Activated B cell treated with CpG ODN at 0.5 μM for 24 hours (primary cell): ENCODE results near the gene MLPH. TPM values are rescaled to one million over a fixed set of nuclear protein-coding genes. Genes with fewer than 3 reads are reported as not detected.

Experiments
- ATAC-seq: fragments of 200-7000 bp; cut with Tn5 transposase; one replicate; pipeline ENCODE4 v1.10.0; 2021; ENCODE audit warnings: low read depth, mild to moderate bottlenecking, moderate library complexity
- CTCF ChIA-PET: fragments of 350-600 bp; sonication (Branson Sonifier 250); formaldehyde crosslinking; loops from one replicate; lab custom pipeline; 2021; ENCODE audit warnings: antibody characterized with exemption; lab: Charles Lee
- POLR2A ChIA-PET: fragments of 350-600 bp; sonication (Branson Sonifier 250); formaldehyde crosslinking; loops from one replicate; lab custom pipeline; 2021; ENCODE audit warnings: antibody characterized with exemption; lab: Charles Lee
- DNase-seq: peaks from one replicate; pipeline ENCODE4 v3.0.0; 2022
- H3K27ac Mint-ChIP-seq: one replicate; pipeline ENCODE4 v1.8.0; 2020; ENCODE audit warnings: mixed read lengths
- H3K27me3 Mint-ChIP-seq: one replicate; pipeline ENCODE4 v1.8.0; 2021; ENCODE audit warnings: mixed read lengths
- H3K36me3 Mint-ChIP-seq: one replicate; pipeline ENCODE4 v1.8.0; 2021; ENCODE audit warnings: low read depth, mixed read lengths
- H3K4me1 Mint-ChIP-seq: one replicate; pipeline ENCODE4 v1.8.0; 2021; ENCODE audit warnings: mixed read lengths
- H3K4me3 Mint-ChIP-seq: one replicate; pipeline ENCODE4 v1.8.0; 2020; ENCODE audit warnings: mild to moderate bottlenecking, mixed read lengths
- H3K9me3 Mint-ChIP-seq: one replicate; pipeline ENCODE4 v1.8.0; 2020; ENCODE audit warnings: mixed read lengths
- intact Hi-C: fragments of 100-400 bp; cut with micrococcal nuclease; formaldehyde crosslinking; loops from one replicate; pipeline ENCODE4 v1.15.1; 2024
- total RNA-seq: library from RNA; stranded (reverse); gene quantifications from 2 replicates; pipeline ENCODE4 v1.2.3, GENCODE V29; 2022
- TF ChIP-seq, protein P1 (sequence below): fragments of 200-600 bp; IDR thresholded peaks from one replicate; pipeline ENCODE4 v1.8.0; 2022; ENCODE audit warnings: antibody characterized with exemption, mild to moderate bottlenecking

Gene MLPH
- total RNA-seq, 1 donor from 2014 or later: not detected

DNA sequence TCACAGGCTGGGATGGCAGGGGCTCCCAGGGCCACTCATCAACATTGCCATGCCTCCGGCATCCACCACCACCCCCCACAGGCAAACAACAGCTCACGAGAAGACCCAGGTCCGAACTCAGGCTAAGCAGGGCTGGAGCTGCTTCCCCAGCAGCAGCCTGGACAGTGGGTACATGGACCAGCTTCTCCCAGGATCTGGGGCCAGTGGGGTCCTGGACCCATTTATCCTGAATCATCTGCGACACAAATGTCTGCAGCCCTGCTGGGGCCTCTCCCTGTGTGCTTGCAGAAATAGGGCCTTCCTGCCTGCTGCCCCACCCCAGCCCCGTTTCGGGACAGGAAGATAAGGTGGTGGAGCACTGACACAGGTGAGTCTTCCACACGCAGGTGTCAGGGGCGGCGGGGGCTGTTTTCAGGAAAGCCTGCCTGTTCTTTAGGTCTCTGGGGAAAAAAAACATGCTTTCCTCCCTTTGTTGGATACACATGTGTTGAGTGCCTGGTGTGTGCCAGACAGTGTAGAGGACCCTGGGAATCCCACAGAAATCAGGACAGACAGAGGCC is 83.8 kb downstream of the MLPH start:
- H3K9me3 Mint-ChIP-seq: peaks cover 3% of the 10 kb centered on the region
- intact Hi-C loops: no loop called here
- no peak overlapping the region for H3K27ac Mint-ChIP-seq
- ATAC-seq: no peak
- H3K4me3 Mint-ChIP-seq: no peak overlapping the region
- ChIA-PET CTCF (interaction anchor here (1.3 to 5.6 kb wide), 6 partner anchors 10 to 173 kb away, joined by 3 to 119 read pairs (median 10); no protein-coding TSS in a partner anchor), POLR2A (interaction anchor here (1.0 kb wide), 1 partner anchor 174 kb away, joined by 3 read pairs; no protein-coding TSS in a partner anchor)
- H3K27me3 Mint-ChIP-seq: peaks cover 9% of the 10 kb centered on the region
- DNase-seq: no peak
- TF ChIP-seq, protein P1, sequence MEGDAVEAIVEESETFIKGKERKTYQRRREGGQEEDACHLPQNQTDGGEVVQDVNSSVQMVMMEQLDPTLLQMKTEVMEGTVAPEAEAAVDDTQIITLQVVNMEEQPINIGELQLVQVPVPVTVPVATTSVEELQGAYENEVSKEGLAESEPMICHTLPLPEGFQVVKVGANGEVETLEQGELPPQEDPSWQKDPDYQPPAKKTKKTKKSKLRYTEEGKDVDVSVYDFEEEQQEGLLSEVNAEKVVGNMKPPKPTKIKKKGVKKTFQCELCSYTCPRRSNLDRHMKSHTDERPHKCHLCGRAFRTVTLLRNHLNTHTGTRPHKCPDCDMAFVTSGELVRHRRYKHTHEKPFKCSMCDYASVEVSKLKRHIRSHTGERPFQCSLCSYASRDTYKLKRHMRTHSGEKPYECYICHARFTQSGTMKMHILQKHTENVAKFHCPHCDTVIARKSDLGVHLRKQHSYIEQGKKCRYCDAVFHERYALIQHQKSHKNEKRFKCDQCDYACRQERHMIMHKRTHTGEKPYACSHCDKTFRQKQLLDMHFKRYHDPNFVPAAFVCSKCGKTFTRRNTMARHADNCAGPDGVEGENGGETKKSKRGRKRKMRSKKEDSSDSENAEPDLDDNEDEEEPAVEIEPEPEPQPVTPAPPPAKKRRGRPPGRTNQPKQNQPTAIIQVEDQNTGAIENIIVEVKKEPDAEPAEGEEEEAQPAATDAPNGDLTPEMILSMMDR: no peak
- H3K36me3 Mint-ChIP-seq: no peaks in the 10 kb centered on the region
- no peaks in the 10 kb centered on the region for H3K4me1 Mint-ChIP-seq

DNA sequence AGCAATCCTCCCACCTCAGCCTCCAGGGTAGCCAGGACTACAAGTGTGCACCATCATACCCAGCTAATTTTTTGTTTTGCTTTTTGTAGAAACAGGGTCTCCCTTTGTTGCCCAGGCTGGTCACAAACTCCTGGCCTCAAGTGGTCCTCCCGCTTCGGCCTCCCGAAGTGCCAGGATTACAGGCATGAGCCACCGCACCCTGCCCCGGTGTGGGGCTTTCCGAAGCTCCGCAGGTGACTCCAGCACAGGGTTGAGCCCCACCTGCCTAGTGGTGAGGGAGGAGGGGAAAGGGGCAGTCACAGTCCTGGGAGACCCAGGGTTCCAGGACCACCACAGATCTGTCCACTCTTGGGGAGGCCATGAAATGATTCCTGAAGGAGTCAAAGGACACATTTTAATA is 84.5 kb downstream of the MLPH start:
- ATAC-seq: no peak
- H3K27ac Mint-ChIP-seq: no peak overlapping the region
- intact Hi-C loops: no loop called here
- ChIA-PET CTCF (interaction anchor here (0.6 to 5.6 kb wide), 27 partner anchors 9 to 847 kb away, joined by 3 to 119 read pairs (median 4); no protein-coding TSS in a partner anchor), POLR2A (interaction anchor here (1.0 kb wide), 1 partner anchor 173 kb away, joined by 3 read pairs; no protein-coding TSS in a partner anchor)
- TF ChIP-seq, protein P1: no peak
- H3K9me3 Mint-ChIP-seq: peaks cover 3% of the 10 kb centered on the region
- no peaks in the 10 kb centered on the region for H3K4me1 Mint-ChIP-seq
- no peak for DNase-seq
- no peak overlapping the region for H3K4me3 Mint-ChIP-seq
- no peaks in the 10 kb centered on the region for H3K36me3 Mint-ChIP-seq
- H3K27me3 Mint-ChIP-seq: peaks cover 11% of the 10 kb centered on the region

DNA sequence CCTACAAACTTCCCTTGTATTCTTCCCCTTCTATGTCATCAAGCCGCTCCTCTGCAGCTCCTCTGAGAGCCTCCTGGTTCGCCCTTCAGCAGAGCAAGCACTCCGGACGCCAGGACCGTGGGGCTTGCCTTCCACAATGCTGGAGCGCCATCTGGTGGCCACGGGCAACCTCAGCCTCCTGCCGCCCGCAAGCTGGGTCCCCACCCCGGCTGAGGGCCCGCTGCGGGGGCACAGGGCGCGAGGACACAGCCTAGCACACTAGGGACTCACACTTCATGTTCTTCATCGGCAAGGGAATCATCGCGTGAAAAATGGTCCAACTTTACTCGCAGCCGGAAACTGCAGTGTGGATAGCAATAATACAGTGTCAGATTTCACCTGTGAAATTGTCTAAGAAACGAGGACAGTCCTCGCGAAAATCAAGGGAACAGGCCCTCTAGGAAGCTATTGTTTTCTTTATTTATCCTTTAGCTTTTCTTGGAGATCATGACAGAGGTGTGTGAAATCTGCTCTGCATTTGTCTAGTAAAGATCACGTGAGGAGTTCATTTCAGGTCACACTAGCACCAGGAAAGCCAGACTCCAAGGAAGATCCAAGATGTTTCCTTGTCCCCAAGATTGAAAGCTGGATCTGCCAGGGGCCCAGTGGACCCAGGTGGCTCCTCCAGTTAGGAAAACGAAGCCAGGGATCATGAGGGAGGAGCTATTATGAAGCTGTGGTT is 85.1 kb downstream of the MLPH start:
- Mint-ChIP-seq H3K27me3 (peaks cover 15% of the 10 kb centered on the region), H3K4me1 (no peaks in the 10 kb centered on the region), H3K36me3 (no peaks in the 10 kb centered on the region), H3K9me3 (peaks cover 3% of the 10 kb centered on the region), H3K4me3 (no peak overlapping the region), H3K27ac (no peak overlapping the region)
- ChIA-PET POLR2A (interaction anchor here (1.0 kb wide), 1 partner anchor 173 kb away, joined by 3 read pairs; no protein-coding TSS in a partner anchor), CTCF (interaction anchor here (0.6 to 5.6 kb wide), 32 partner anchors 9 to 848 kb away, joined by 3 to 119 read pairs (median 4); no protein-coding TSS in a partner anchor)
- TF ChIP-seq, protein P1: peak; percentile 29
- peak; percentile 78 for DNase-seq
- peak; percentile 96 for ATAC-seq
- intact Hi-C loops: loop anchor here (1.0 to 2.0 kb wide), 5 partner anchors 60 to 173 kb away; no protein-coding TSS in a partner anchor

DNA sequence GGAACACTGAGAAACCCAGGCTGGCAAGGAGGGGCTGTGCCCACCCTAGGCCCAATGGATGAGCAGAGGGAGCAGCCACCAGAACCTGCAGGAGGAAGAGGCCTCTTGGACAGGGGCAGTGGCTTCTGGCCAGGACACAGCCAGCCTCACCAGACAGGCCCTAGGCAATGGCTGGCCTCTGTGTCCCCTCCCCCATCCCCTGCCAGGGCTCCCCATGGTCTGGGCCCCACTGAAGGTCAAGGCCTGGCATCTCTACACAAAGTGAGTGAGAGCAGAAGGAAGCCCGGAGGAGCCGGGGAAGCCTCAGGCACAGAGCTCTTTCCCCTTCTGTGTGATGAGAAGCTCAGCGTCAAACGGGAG is 85.7 kb downstream of the MLPH start:
- H3K4me3 Mint-ChIP-seq: no peak overlapping the region
- POLR2A ChIA-PET: no interaction called here
- intact Hi-C loops: loop anchor here (1.0 to 2.0 kb wide), 5 partner anchors 60 to 172 kb away; no protein-coding TSS in a partner anchor
- H3K36me3 Mint-ChIP-seq: no peaks in the 10 kb centered on the region
- H3K9me3 Mint-ChIP-seq: peaks cover 3% of the 10 kb centered on the region
- TF ChIP-seq, protein P1: no peak
- ATAC-seq (no peak), DNase-seq (no peak)
- no peaks in the 10 kb centered on the region for H3K4me1 Mint-ChIP-seq
- peaks cover 15% of the 10 kb centered on the region for H3K27me3 Mint-ChIP-seq
- H3K27ac Mint-ChIP-seq: no peak overlapping the region
- CTCF ChIA-PET: interaction anchor here (0.6 to 5.6 kb wide), 19 partner anchors 8 to 419 kb away, joined by 3 to 119 read pairs (median 4); no protein-coding TSS in a partner anchor
